Testis (tissue), 2 donors: ENCODE measurements around the gene FAM120C.

Experiments
- CTCF ChIP-seq, 3 experiments: fragments of 450-650 bp in 2 of 3; fragments of 200-600 bp in 1 of 3; sonication (generic) in 1 of 3; IDR thresholded peaks; one replicate each; pipeline ENCODE4 v1.5.1; 2016 to 2019; ENCODE audit warnings: antibody characterized with exemption in 3 of 3, mild to moderate bottlenecking in 2 of 3, moderate library complexity in 1 of 3
- POLR2A ChIP-seq: fragments of 450-650 bp; IDR thresholded peaks from one replicate; pipeline ENCODE4 v1.6.1; 2017; ENCODE audit warnings: antibody characterized with exemption, mild to moderate bottlenecking, moderate library complexity

DNA sequence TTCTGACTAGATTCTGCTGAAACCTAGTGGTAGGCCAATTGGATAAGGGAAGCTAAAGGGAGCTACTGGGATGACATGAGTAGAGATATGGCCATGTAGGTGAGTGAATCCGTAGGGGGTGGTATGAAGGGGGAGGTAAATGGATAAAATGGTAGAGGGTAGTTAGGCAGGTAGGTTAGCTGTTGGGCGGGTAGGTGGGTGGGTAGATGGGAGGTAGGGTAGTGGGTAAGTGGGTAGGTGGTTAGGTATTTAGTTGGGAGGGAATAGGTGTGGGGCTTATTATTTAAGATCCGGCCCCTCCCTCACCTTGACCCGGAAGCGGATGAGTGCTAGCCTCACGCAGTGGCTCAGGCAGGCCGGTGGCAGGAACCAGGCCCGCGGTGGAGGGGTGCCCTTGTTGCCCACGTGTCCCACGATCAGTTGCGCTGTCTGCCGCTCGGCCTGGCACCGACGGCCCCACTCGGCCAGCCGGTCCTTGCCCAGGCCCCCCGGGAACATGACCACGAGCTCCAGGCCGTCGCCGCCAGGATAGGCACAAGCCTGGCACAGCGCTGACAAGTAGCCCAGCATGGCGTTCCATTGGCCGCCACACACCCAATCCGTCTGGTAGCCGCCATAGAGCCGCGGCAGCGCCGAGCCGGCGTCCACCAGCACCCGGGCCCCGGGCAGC is 725 bp downstream of the FAM120C start:
- TF ChIP-seq CTCF (IDR thresholded peaks at IDR 0.05) (no peak), POLR2A (no peak)
